Liver (tissue), 9 donors: ENCODE data around the gene CCDC51. TPM values are rescaled to one million over a fixed set of nuclear protein-coding genes. Genes with fewer than 3 reads are reported as not detected.

Experiments used
- DNase-seq: peaks from one replicate; pipeline ENCODE4 v3.0.0-alpha.2; 2017; ENCODE audit warnings: low spot score
- H3K27ac ChIP-seq, 2 donors: one replicate each; pipeline ENCODE4 v1.7.0; 2013; ENCODE audit warnings: inconsistent platforms in 2 of 2, low read length in 2 of 2, control low read depth in 1 of 2, low read depth in 1 of 2, mild to moderate bottlenecking in 1 of 2
- H3K27me3 ChIP-seq, 4 donors: one replicate each; pipeline versions ENCODE4 v1.6.1 to v1.7.0; 2013; ENCODE audit warnings: low read length in 3 of 4, inconsistent platforms in 1 of 4, mild to moderate bottlenecking in 1 of 4, moderate library complexity in 1 of 4; ENCODE audit not compliant: control insufficient read depth in 4 of 4, insufficient read depth in 4 of 4
- H3K36me3 ChIP-seq, 4 donors: one replicate each; pipeline versions ENCODE4 v1.6.1 to v1.7.0; 2013; ENCODE audit warnings: low read length in 3 of 4, mild to moderate bottlenecking in 3 of 4, low read depth in 1 of 4, moderate library complexity in 1 of 4; ENCODE audit not compliant: control insufficient read depth in 4 of 4, insufficient read depth in 3 of 4
- H3K4me1 ChIP-seq, 4 donors: one replicate each; pipeline versions ENCODE4 v1.6.1 to v1.7.0; 2013; ENCODE audit warnings: low read length in 3 of 4, mild to moderate bottlenecking in 3 of 4, moderate library complexity in 1 of 4; ENCODE audit not compliant: control insufficient read depth in 4 of 4, insufficient read depth in 4 of 4
- H3K4me3 ChIP-seq, 3 donors: one replicate each; pipeline versions ENCODE4 v1.6.1 to v1.7.0; 2013; ENCODE audit warnings: low read length in 3 of 3, control low read depth in 1 of 3, low read depth in 1 of 3, mild to moderate bottlenecking in 1 of 3
- H3K9ac ChIP-seq, 2 donors: one replicate each; pipeline ENCODE4 v1.7.0; 2013; ENCODE audit warnings: low read length in 2 of 2, mild to moderate bottlenecking in 2 of 2, moderate library complexity in 2 of 2, control low read depth in 1 of 2, low read depth in 1 of 2
- H3K9me3 ChIP-seq, 4 donors: one replicate each; pipeline versions ENCODE4 v1.6.1 to v1.7.0; 2013; ENCODE audit warnings: low read length in 3 of 4; ENCODE audit not compliant: control insufficient read depth in 4 of 4
- FOXA2 ChIP-seq: IDR thresholded peaks from 2 replicates; pipeline ENCODE4 v1.6.1; 2016; ENCODE audit warnings: antibody characterized with exemption
- GABPA ChIP-seq, 2 donors: IDR thresholded peaks in 1 of 2; conservative IDR thresholded peaks in 1 of 2; 2 replicates each; pipeline ENCODE4 v1.6.1; 2016; ENCODE audit warnings: antibody characterized with exemption in 2 of 2, mild to moderate bottlenecking in 1 of 2, moderate library complexity in 1 of 2
- HNF4A ChIP-seq, 2 donors: conservative IDR thresholded peaks; 2 replicates each; pipeline ENCODE4 v1.6.1; 2016; ENCODE audit warnings: antibody characterized with exemption in 2 of 2, mild to moderate bottlenecking in 2 of 2
- HNF4G ChIP-seq: IDR thresholded peaks from 2 replicates; pipeline ENCODE4 v1.6.1; 2016; ENCODE audit warnings: antibody characterized with exemption
- RAD21 ChIP-seq, 2 donors: IDR thresholded peaks; 2 replicates each; pipeline ENCODE4 v1.6.1; 2016; ENCODE audit warnings: antibody characterized with exemption in 2 of 2, mild to moderate bottlenecking in 2 of 2
- REST ChIP-seq: IDR thresholded peaks from 2 replicates; pipeline ENCODE4 v1.6.1; 2016; ENCODE audit warnings: antibody characterized with exemption, mild to moderate bottlenecking
- RXRA ChIP-seq, 2 donors: IDR thresholded peaks; 2 replicates each; pipeline ENCODE4 v1.6.1; 2017 to 2018; ENCODE audit warnings: antibody characterized with exemption in 2 of 2, mild to moderate bottlenecking in 1 of 2
- WGBS: extraction: QIAGEN DNeasy Blood & Tissue Kit; methylation state at CpG from one replicate; pipeline ENCODE4 v1.1.7; 2013; 5-methylcytosine and 5-hydroxymethylcytosine counted together
- polyA plus RNA-seq, 2 donors: library from polyadenylated mRNA; stranded (reverse) in 1 of 2; unstranded in 1 of 2; fragments of 200-250 nt in 1 of 2; fragments of >200 nt in 1 of 2; fragmentation: Nextera tagmentation in 1 of 2; extraction: Ambion mirVana in 1 of 2; gene quantifications; one replicate each; pipeline versions ENCODE4 v1.2.1 to v1.2.3, GENCODE V29; 2013 to 2015
- total RNA-seq, 2 donors: library from RNA; depleted of rRNA; stranded (reverse); fragments of >200 nt; gene quantifications; one replicate each; pipeline ENCODE4 v1.2.3, GENCODE V29; 2014
- TF ChIP-seq, protein P1 (sequence below): fragments of 150-350 bp; IDR thresholded peaks from 2 replicates; pipeline ENCODE4 v1.5.1; 2017; ENCODE audit warnings: improper control_type of control experiment, low read depth, low read length; ENCODE audit not compliant: missing input control
- TF ChIP-seq, protein P2 (sequence below): IDR thresholded peaks from 2 replicates; pipeline ENCODE4 v1.6.1; 2016; ENCODE audit warnings: antibody characterized with exemption
- donor health status: healthy.
- donor health status: healthy.
- donor health status: healthy.
- donor health status: healthy.
- donor health status: healthy.

CCDC51 gene
- total and polyA plus RNA-seq, 4 donors: 7.9 to 13.7 (median 11.0) TPM

DNA sequence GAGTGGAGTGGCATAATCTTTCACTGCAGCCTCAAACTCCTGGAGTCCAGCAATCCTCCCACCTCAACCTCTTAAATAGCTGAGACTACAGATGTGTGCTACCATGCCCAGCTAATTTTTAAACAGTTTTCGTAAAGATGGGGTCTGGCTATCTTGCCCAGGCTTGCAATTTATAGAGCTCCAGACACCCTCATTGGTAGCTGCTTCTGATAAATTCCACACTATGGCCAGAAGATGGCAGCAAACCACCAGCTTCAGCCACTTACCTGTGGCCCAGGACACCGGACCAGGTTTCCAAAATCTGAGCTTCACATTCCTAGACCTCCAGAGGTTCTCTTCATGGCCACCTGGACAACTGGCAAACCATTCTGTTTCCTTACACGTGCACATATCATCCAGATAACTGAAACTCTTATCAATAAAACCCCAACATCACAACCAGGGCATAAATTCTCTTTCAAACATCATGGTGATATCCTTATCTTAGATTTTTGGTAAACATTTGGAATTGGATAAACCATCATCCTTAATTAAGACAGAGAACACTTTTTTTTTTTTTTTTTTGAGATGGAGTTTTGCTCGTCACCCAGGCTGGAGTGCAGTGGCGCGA lies 39.0 kb downstream of the CCDC51 start:
- DNase-seq: peak; percentile 60
- WGBS: 61% methylated on average over 6 of the region's 6 CpGs
- no peaks in the 10 kb centered on the region for H3K9me3 ChIP-seq
- H3K4me3 ChIP-seq: no peak overlapping the region
- no peak overlapping the region for H3K9ac ChIP-seq
- H3K27me3 ChIP-seq: no peaks in the 10 kb centered on the region
- H3K4me1 ChIP-seq: no peaks in the 10 kb centered on the region
- H3K36me3 ChIP-seq: peaks cover 8 to 32% (median 12%) of the 10 kb centered on the region in 4 donors
- H3K27ac ChIP-seq: no peak overlapping the region
- no peak for TF ChIP-seq FOXA2
- TF ChIP-seq REST: no peak
- TF ChIP-seq HNF4A (conservative IDR thresholded peaks at IDR 0.05): no peak
- TF ChIP-seq RAD21 (IDR thresholded peaks at IDR 0.05): peak; percentile 93 to 97
- TF ChIP-seq HNF4G: no peak
- TF ChIP-seq, protein P1, sequence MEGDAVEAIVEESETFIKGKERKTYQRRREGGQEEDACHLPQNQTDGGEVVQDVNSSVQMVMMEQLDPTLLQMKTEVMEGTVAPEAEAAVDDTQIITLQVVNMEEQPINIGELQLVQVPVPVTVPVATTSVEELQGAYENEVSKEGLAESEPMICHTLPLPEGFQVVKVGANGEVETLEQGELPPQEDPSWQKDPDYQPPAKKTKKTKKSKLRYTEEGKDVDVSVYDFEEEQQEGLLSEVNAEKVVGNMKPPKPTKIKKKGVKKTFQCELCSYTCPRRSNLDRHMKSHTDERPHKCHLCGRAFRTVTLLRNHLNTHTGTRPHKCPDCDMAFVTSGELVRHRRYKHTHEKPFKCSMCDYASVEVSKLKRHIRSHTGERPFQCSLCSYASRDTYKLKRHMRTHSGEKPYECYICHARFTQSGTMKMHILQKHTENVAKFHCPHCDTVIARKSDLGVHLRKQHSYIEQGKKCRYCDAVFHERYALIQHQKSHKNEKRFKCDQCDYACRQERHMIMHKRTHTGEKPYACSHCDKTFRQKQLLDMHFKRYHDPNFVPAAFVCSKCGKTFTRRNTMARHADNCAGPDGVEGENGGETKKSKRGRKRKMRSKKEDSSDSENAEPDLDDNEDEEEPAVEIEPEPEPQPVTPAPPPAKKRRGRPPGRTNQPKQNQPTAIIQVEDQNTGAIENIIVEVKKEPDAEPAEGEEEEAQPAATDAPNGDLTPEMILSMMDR: peak; percentile 86

DNA sequence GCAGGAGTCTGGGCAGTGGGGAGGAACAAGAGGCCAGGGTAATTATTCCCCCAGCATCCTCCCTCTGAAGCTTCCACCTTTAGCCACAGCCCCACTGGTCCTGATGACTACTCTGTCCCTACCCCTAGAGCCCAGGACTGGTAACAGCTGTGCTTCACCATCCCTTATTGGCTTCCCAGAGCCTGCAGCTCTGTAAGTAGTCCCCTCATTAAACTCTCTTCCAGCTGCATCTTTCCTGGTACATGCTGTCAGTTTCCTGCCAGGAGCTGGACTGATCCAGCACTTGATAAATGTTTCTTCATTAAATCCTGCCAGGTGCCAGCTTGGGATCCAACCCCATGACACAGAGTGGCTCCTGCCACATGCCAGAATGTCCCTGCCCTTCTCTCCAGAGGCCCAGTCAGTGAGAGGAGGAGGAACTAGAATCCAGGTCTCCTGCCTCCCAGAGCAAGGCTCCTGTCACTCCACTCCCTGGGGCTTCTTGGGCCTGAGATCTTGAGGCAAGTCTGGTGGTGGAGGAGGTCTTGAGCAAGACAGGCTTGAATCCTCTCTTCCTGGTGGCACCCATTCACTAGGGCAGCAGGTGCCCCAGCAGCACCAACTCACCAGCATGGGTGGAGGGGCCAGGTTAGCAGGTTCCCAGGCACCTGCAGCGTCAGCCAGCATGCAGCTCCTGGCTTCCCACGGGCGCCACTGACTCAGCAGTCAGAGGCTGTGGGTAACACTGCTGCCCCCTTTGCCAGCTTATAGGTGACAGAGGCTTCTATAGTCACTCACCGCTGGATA lies 40.3 kb downstream of the CCDC51 start:
- Histone ChIP-seq H3K9me3 (no peaks in the 10 kb centered on the region), H3K4me1 (no peaks in the 10 kb centered on the region), H3K27me3 (no peaks in the 10 kb centered on the region), H3K9ac (no peak overlapping the region), H3K27ac (no peak overlapping the region), H3K4me3 (no peak overlapping the region), H3K36me3 (peaks cover 4 to 20% (median 11%) of the 10 kb centered on the region in 4 donors)
- no peak for TF ChIP-seq GABPA (IDR thresholded peaks at IDR 0.05 in 1 of 2, conservative IDR thresholded peaks at IDR 0.05 in 1 of 2)
- TF ChIP-seq HNF4A (conservative IDR thresholded peaks at IDR 0.05): no peak
- DNase-seq: peak; percentile 31
- 61% methylated on average over 4 of the region's 4 CpGs for WGBS

DNA sequence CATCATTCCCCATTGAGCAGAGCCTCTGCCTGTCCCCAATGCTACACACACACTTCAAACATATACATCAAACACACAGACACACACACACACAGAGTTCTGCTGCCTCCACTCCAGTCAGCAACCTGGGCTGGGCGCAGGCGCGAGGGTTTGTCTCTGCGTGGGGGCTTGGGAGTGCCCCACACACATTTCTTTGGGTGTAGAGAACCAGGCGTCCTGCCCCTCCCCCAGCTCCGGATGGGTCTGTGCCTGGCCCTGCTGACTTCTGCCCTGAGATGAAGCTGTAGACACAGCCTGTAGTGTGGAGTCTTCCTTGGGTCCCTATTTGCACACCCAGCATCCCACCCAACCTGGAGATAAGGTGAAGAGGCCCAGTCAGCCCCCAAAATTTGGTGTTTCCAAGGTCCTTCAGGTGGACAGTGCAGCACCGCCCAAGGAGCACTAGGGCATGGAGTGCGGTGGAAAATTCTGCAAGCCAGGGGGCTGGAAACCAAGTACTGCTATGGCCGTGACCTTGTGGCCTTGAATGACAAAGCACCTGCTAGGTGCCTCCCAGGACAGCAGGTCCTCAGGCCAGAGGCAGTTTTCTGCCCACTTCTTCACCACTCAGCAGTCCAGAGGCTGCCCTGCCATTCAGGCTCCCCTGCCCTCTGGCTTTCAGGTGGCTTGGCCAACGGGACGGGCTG lies 41.1 kb downstream of the CCDC51 start:
- no peak overlapping the region for H3K9ac ChIP-seq
- TF ChIP-seq, protein P2, sequence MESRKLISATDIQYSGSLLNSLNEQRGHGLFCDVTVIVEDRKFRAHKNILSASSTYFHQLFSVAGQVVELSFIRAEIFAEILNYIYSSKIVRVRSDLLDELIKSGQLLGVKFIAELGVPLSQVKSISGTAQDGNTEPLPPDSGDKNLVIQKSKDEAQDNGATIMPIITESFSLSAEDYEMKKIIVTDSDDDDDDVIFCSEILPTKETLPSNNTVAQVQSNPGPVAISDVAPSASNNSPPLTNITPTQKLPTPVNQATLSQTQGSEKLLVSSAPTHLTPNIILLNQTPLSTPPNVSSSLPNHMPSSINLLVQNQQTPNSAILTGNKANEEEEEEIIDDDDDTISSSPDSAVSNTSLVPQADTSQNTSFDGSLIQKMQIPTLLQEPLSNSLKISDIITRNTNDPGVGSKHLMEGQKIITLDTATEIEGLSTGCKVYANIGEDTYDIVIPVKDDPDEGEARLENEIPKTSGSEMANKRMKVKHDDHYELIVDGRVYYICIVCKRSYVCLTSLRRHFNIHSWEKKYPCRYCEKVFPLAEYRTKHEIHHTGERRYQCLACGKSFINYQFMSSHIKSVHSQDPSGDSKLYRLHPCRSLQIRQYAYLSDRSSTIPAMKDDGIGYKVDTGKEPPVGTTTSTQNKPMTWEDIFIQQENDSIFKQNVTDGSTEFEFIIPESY: no peak
- TF ChIP-seq RXRA (IDR thresholded peaks at IDR 0.05) (no peak), GABPA (IDR thresholded peaks at IDR 0.05 in 1 of 2, conservative IDR thresholded peaks at IDR 0.05 in 1 of 2) (no peak)
- DNase-seq: peak; percentile 40
- H3K27me3 ChIP-seq: no peaks in the 10 kb centered on the region
- no peaks in the 10 kb centered on the region for H3K9me3 ChIP-seq
- H3K36me3 ChIP-seq: peaks cover 3 to 12% (median 6%) of the 10 kb centered on the region in 4 donors
- 45% methylated on average over 11 of the region's 11 CpGs for WGBS
- H3K4me3 ChIP-seq: no peak overlapping the region
- H3K27ac ChIP-seq: no peak overlapping the region
- no peaks in the 10 kb centered on the region for H3K4me1 ChIP-seq
